Activated CD4-positive, alpha-beta T cell treated with anti-CD3 and anti-CD28 coated beads, Interleukin-2, amount 50 U/mL, for 16 hours (primary cell): ENCODE data around the gene VGF.
"Not testable (repeated sequence)": the region's sequence is repeated elsewhere in the genome, so short reads cannot be mapped to it uniquely, and the experiment has no call there.

ENCODE experiments used
- DNase-seq: peaks from one replicate; pipeline ENCODE4 v3.0.0-alpha.2; 2020

VGF gene

DNA sequence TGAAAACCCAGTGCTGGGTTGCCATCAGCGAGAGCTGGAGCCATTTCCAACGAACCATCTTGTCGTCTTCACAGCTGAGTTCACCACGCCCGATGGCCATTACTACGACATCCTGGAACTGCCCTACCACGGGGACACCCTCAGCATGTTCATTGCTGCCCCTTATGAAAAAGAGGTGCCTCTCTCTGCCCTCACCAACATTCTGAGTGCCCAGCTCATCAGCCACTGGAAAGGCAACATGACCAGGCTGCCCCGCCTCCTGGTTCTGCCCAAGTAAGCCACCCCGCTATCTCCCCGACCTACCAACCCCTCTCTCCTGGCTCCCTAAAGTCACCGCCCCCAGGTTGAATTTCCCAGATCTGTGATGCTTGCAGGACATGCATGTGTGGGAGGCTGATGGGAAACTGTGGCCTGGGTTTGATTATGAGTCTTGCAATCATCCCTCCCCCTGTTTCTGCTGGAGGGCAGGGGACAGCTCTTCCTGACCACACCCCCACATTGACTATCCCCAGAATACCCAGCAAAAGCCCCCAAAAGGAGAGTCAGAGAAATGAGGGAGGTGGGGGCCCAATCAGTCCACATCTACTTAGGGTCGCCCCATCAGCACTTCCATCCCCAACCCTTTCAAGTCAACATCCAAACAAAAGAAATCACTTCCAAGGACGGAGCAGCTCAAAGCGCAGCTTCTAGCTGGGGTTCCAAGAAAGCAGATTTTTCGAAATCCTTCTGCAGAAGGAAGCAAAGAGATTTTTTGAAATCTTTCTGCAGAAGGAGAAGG lies 31.6 kb downstream of the VGF start:
- DNase-seq: no peak

DNA sequence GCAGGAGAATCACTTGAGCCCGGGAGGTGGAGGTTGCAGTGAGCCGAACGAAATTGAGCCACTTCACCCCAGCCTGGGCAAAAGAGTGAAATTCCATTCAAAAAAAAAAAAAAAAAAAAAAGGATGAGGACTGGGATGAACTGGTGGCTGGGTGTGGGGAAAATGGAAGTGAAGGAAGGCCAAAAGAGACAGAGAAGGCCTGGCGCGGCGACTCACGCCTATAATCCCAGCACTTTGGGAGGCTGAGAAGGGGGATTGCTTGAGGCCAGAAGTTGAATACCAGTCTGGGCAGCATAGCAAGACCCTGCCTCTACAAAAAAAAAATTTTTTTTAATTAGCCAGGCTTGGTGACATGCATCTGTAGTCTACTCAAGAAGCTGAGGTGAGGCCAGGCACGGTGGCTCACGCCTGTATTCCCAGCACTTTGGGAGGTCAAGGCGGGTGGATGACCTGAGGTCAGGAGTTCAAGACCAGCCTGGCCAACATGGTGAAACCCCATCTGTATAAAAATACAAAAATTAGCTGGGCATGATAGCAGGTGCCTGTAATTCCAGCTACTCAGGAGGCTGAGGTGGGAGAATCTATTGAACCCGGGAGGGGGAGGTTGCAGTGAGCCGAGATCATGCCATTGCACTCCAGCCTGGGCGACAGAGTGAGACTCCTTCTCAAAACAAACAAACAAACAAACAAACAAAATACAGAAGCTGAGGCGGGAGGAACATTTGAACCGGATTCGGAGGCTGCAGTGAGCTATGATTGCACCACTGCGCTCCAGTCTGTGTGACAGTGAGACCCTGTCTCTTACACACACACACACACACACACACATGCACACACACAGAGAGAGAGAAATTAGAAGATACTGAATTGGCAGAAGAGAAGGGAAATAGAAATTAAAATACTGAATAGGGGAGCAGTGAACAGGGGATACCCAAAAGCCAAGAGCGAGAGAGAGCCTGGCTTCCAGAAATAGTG lies 32.5 kb downstream of the VGF start:
- not testable (repeated sequence) for DNase-seq

DNA sequence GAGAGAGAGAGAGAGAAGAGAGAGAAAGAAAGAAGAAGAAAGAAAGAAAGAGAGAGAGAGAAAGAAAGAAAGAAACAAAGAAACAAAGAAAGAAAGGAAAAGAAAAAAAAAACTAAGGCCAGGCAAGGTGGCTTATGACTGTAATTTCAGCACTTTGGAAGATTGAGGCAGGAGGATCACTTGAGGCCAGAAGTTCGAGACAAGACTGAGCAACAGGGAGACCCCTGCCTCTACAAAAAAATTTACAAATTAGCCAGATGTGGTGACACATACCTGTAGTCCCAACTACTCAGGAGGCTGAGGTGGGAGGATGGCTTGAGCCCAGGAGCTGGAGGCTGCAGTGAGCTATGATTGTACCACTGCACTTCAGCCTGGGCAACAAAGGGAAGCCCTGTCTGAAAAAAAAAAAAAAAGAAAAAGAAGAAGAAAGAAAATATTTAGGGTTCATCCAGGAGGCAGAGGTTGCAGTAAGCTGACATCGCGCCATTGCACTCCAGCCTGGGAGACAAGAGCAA lies 35.7 kb downstream of the VGF start:
- DNase-seq: no peak

DNA sequence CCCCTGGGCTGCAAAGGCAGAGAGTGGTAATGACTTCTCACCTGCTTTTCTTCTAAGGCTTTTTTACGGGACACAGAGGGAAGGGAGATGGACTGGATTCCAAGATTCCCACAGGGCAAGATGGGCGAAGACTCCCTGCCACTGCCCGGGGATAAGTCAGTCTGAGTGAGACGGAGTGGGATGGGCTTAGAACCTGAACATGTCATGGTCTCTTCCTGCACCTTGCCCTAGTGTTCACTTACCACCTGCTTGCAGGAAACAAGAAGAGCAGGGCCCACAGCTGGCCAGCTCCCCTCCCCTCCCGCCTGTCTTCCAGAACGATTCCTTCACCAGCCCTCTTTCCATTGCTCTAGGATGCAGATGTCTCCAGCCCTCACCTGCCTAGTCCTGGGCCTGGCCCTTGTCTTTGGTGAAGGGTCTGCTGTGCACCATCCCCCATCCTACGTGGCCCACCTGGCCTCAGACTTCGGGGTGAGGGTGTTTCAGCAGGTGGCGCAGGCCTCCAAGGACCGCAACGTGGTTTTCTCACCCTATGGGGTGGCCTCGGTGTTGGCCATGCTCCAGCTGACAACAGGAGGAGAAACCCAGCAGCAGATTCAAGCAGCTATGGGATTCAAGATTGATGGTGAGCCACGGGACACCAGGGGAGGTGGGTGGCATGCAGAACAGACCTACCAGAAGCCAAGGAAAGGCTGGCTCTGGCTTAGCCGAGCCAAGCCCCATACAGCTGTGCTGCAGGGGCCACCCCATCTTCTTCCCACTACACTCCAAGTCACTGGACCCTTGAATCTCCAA lies 37.1 kb downstream of the VGF start:
- no peak for DNase-seq

DNA sequence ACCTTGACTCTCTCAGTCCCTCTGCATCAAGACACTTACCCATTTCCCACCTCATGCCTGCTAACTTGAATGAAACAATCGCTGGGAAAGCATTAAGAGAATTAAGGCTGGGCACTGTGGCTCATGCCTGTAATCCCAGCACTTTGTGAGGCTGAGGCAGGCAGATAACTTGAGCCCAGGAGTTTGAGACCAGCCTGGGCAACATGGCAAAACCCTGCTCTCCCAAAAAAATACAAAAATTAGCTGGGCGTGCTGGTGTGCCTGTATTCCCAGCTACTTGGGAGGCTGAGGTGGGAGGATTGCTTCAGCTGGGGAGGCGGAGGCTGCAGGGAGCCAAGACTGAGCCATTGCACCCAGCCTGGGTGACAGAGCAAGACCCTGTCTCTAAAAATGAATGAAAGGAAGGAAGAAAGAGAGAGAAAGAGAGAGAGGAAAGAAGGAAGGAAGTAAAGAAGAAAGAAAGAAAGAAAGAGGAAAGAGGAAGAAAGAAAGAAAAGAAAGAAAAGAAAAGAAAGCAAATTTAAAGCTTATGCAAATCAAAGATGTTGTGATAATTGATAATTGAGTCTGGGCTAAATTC lies 37.8 kb downstream of the VGF start:
- no peak for DNase-seq

DNA sequence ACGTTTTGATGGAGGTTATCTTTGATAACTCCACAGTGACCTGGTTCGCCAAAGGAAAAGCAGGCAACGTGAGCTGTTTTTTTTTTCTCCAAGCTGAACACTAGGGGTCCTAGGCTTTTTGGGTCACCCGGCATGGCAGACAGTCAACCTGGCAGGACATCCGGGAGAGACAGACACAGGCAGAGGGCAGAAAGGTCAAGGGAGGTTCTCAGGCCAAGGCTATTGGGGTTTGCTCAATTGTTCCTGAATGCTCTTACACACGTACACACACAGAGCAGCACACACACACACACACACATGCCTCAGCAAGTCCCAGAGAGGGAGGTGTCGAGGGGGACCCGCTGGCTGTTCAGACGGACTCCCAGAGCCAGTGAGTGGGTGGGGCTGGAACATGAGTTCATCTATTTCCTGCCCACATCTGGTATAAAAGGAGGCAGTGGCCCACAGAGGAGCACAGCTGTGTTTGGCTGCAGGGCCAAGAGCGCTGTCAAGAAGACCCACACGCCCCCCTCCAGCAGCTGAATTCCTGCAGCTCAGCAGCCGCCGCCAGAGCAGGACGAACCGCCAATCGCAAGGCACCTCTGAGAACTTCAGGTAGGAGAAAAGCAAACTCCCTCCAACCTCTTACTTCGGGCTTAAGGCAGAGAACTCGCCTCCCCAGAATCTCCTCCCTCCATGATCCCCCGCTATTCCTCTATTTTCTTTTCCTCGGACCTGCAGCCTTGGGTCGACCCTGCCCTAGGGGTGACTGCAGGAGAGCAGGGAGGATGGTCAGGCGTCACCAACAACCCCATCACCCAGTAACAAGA lies 38.5 kb downstream of the VGF start, which contains the start of gene SERPINE1:
TSS of gene SERPINE1 (plus strand) at position 454 of the 809 bp plus-strand sequence. CDS start 1,290 bp downstream, outside the sequence.
- peak; percentile 60 for DNase-seq

DNA sequence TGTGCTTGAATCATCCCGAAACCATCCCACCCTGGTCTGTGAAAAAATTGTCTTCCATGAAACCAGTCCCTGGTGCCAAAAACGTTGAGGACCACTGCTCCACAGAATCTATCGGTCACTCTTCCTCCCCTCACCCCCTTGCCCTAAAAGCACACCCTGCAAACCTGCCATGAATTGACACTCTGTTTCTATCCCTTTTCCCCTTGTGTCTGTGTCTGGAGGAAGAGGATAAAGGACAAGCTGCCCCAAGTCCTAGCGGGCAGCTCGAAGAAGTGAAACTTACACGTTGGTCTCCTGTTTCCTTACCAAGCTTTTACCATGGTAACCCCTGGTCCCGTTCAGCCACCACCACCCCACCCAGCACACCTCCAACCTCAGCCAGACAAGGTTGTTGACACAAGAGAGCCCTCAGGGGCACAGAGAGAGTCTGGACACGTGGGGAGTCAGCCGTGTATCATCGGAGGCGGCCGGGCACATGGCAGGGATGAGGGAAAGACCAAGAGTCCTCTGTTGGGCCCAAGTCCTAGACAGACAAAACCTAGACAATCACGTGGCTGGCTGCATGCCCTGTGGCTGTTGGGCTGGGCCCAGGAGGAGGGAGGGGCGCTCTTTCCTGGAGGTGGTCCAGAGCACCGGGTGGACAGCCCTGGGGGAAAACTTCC lies 39.2 kb downstream of the VGF start:
- DNase-seq: no peak

DNA sequence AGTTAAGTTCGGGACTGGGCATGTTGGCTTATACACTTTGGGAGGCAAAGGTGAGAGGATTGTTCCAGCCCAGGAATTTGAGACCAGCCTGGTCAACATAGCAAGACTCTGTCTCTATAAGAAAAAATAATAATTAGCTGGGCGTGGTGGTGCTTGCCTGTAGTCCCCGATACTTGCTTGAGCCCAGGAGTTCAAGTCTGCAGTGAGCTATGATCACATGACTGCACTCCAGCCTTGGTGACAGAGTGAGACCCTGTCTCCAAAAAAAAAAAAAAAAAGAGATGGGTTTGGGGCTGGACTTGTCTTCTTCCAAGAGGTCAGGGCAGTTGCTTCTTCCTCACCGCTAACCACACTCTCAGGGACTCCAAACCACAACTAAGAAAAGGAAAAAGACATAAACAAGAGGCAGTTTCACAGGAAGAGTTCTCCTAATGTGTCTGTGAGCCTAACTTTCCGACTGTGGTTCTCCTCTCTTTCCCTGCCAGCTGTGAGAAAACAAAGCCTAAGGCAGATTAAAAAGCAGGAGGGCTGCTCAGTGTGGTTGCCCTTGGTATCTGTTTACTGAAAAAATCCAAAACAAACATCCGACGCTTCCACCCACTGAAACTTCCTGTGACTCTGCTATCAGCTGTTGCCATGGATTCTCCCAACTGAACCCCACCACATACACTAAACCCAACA lies 40.9 kb downstream of the VGF start:
- peak; percentile 18 for DNase-seq

DNA sequence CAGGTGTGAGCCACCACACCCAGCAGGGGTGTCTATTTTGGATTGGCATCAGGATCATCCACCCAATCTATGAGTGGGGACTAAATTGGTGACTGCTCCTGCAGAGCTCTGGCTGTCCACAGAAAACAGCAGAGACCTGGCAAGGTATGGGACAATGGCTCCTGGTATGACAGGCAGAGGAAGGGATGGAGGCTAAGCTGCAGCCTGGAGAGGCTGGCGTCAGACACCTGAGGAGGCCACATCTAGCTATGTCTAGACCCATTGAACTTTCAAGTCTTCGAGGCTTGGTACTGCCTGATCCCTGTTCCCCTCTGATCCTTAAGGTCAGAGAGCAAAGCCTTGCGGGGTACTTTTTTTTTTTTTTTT lies 41.7 kb downstream of the VGF start:
- DNase-seq: no peak

DNA sequence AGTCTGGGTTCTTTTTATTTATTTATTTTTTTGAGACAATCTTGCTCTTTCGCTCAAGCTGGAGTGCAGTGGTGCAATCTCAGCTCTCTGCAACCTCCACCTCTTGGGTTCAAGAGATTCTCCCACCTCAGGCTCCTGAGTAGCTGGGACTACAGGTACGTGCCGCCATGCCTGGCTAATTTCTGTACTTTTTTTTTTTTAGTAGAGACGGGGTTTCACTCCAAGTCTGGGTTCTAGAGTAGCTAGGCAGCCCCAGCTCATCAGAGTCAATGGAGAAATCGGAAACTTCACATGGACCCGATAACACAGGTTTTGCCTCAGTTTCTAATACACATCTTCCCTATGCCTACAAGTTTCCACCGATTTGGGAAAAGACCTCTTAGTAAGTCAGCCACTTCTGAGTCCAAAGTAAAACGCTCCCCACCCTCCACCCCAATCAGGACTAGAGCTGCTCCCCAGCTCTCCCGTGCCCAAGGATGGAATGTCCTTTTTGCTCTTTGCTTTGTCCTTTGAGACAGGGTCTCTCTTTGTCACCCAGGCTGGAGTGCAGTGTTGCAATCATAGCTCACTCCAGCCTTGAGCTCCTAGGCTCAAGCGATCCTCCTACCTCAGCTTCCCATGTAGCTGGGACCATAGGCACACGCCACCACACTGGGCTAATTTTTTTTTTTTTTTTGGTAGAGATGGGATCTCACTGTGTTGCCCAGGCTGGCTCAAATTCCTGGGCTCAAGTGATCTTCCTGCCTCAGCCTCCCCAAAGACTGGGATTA lies 42.3 kb downstream of the VGF start:
- no peak for DNase-seq

DNA sequence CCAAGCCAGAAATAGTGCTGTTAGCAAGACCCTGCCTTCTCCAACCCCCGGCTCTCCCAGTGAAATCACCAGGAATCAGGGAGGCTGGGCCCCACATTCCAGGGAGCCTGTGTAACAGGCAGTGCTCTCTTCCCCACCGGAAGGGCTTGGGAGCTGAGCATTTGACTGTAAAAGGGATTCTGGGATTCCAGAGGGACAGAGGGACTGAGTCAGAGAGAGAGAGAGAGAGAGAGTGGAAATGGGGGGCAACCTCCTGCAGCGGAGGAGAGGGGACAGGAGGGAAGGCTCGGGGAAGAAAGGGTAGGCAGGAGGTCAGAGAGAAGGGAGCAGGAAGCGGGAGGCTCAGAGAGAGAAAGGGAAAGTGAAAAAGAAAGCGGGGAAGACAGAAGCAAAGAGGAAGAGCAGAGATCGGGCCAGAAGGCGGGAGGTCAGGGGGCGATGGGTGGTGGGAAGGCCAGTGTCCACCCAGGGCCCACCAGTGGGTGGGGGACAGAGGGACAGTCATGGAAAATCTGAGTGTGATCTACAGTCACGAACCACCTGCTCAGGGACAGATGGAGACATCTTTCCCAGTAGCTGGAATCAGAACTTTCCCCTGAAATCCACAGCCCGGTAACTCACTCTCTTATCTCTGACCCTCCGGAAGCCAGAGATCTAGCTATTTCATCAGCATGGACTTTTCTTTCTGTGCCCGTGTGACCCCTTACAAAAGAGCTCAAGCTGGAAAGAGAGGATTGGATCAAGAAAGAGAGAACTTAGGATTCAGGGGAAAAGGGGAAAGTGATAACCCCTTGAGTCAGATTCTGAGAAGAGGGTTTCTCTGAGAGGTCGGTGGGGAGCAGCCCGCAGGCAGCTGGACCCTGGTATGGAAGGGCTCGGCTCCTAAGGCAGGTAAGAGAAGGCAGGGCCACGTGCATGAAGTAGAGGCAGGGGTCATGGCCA lies 43.1 kb downstream of the VGF start:
- no peak for DNase-seq

DNA sequence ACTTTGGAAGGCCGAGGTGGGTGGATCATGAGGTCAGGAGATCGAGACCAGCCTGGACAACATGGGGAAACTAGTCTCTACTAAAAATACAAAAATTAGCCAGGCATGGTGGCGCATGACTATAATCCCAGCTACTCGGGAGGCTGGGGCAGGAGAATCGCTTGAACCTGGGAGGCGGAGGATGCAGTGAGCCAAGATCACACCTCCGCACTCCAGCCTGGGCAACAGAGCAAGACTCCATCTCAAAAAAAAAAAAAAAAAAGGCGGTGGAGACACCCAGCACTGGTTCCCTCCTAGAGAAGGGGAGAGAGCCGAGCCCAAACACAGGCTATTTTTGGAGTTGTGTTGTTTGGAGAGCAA lies 43.8 kb downstream of the VGF start:
- not testable (repeated sequence) for DNase-seq

DNA sequence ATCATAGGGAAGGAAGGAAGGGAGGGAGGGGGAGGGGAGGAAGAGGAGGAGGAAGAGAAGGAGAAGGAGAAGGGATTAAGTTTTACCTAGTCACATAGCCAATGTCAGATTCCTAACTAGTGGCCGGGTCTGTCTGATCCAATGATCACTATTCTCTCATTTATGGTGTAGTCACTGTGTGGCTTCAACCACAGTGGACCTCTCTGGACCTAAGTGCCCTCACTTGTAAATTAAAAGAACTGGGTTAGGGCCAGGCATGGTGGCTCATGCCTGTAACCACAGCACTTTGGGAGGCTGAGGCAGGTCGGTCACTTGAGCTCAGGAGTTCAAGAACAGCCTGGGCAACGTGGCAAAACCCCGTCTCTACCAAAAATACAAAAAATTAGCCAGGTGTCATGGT lies 45.1 kb downstream of the VGF start:
- no peak for DNase-seq

DNA sequence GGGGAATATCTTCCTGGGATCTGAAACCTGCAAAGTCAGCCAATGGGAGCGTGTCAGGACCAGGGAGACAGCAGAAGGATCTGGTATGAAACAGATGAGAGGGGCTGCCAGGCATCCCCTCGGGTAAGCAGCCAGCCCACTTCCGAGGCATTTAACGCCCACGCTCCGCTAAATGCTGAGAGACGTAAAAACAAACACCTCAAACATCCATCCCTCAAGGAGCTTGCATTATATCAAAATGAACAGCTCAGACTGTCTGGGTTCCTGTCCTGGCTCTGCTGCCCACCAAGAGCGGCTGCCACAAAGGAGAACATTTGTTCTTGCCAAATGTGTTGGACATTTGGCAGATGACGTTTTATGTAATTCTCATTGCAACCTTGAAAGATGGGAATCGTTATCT lies 45.5 kb downstream of the VGF start:
- no peak for DNase-seq

DNA sequence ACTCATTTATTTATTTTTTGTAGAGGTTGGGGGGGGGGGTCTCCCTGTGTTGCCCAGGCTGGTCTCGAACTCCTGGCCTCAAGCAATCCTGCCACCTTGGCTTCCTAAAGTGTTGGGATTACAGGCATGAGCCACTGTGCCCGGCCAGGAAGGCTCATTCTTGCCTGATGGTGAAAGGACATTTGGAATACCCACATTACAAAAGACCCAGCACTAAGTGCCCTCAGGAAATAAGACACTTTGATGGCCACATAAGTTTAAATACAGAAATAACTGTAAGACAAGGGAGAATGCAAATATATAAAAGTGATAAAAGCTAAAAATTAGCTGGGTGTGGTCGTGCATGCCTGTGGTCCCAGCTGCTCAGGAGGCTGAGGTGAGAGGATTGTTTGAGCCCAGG lies 46.5 kb downstream of the VGF start:
- DNase-seq: no peak

DNA sequence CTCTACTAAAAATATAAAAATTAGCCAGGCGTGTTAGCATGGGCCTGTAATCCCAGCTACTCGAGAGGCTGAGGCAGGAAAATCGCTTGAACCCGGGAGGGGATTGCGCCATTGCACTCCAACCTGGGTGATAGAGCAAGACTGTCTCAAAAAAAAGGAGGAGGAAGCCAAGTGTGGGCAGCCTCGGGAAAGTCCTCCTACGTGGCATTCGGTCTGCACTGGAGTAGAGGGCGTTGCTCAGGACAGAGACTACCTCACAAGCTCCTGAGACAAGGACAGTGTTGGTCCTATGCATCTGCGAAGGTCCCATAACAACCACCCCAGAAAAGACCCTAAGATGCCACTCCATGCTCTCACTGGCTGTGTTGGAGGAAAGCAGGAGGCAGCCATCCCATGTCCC lies 48.5 kb downstream of the VGF start:
- DNase-seq: no peak

DNA sequence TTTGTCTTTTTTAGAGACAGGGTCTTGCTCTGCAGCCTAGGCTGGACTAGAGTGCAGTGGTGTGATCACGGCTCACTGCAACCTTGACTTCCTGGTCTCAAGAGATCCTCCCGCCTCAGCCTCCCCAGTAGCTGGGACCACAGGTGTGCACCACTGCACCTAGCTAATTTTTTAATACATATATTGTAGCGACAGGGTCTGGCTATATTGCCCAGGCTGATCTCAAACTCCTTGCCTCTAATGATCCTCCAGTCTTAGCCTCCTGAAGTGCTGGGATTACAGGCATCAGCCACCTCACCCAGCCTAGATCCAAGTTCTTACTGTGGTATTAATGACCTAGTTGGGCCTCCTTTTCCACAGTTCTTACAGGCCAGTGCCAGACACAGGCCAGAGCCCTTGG lies 50.2 kb downstream of the VGF start:
- DNase-seq: no peak

DNA sequence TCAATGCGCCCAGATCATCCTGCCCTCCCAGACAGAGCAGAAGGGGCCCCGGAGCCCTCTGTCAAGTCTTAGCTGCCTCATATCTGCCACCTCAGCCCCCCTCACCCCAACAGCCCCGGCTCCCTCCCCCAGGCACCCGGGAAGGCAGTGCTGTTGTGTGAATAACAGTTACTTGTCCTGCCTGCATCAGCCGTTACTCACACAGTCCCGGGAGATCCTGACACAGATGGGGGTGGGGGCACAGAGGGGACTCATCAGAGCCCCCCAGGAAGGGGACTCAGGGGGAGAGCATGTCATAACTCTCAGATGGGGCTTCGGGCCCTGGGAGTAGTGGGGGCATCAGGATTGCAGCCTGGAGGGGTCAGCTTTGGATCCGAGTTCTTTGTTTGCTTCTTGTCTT lies 50.9 kb downstream of the VGF start:
- no peak for DNase-seq

DNA sequence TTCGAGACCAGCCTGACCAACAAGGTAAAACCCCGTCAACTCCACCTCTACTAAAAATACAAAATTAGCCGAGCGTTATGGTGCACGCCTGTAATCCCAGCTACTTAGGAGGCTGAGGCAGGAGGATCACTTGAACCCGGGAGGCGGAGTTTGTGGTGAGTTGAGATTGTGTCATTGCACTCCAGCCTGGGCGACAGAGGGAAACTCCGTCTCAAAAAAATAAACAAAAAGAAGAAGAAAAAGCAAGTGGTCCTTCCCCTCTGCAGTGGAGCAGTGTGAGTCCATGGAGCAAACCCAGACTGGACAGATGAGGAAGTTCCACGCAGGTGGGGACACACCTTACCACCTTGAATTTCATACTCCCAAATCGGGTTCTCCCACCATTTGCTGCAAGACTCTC lies 51.5 kb downstream of the VGF start:
- DNase-seq: no peak
